ENCODE data around the gene MAD1L1. TPM values are rescaled to one million over a fixed set of nuclear protein-coding genes. Genes with fewer than 3 reads are reported as not detected.

Gene MAD1L1
- total and polyA plus RNA-seq, 11 donors = 11.1 to 29.7 (median 20.9) TPM

DNA sequence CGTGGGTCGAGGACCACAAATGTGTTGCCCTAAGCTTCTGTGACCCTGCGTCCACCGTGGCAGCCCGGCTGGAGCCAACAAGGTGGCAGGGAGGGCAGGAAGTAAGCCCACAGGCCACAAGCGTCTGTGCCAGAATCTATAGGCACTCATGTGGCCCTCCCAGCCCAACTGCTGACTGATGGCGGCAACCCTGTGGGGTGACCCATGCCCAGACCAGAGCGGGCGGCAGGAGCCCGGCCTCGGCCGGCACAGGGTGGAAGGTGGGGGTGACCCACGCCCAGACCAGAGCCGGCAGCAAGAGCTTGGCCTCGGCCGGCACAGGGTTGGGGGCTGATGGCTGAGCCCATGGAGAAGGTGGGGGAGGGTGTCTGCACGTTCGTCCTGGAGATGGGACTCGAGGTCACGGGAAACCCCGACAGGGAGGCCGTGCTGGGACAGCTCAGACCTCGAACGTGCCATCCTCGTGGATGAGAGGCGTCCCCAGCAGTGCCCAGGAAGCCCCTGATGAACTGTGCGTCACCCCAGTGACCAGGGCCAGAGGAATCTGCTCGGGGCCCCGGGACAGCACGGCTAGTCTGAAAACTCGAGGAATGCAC, 381.7 kb downstream of the MAD1L1 start:
- no peaks in the 10 kb centered on the region for H3K27me3 ChIP-seq
- no peak overlapping the region for H3K4me3 ChIP-seq
- peak in 3 of 5 donors; percentile 19 to 60 (median 19) for DNase-seq
- no peaks in the 10 kb centered on the region for H3K4me1 ChIP-seq
- 90 to 93% (median 91%) methylated on average over 30 to 31 of the region's 31 CpGs for WGBS, 4 donors
- H3K36me3 ChIP-seq = no peaks in the 10 kb centered on the region
- intact Hi-C loops (cut with DNase I) = no loop called here
- no peaks in the 10 kb centered on the region for H3K9me3 ChIP-seq
- no peak for ATAC-seq
- TF ChIP-seq, protein P1, sequence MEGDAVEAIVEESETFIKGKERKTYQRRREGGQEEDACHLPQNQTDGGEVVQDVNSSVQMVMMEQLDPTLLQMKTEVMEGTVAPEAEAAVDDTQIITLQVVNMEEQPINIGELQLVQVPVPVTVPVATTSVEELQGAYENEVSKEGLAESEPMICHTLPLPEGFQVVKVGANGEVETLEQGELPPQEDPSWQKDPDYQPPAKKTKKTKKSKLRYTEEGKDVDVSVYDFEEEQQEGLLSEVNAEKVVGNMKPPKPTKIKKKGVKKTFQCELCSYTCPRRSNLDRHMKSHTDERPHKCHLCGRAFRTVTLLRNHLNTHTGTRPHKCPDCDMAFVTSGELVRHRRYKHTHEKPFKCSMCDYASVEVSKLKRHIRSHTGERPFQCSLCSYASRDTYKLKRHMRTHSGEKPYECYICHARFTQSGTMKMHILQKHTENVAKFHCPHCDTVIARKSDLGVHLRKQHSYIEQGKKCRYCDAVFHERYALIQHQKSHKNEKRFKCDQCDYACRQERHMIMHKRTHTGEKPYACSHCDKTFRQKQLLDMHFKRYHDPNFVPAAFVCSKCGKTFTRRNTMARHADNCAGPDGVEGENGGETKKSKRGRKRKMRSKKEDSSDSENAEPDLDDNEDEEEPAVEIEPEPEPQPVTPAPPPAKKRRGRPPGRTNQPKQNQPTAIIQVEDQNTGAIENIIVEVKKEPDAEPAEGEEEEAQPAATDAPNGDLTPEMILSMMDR (IDR thresholded peaks at IDR 0.05) = no peak
- TF ChIP-seq POLR2A (IDR thresholded peaks at IDR 0.05) = no peak
- no peak overlapping the region for H3K27ac ChIP-seq

DNA sequence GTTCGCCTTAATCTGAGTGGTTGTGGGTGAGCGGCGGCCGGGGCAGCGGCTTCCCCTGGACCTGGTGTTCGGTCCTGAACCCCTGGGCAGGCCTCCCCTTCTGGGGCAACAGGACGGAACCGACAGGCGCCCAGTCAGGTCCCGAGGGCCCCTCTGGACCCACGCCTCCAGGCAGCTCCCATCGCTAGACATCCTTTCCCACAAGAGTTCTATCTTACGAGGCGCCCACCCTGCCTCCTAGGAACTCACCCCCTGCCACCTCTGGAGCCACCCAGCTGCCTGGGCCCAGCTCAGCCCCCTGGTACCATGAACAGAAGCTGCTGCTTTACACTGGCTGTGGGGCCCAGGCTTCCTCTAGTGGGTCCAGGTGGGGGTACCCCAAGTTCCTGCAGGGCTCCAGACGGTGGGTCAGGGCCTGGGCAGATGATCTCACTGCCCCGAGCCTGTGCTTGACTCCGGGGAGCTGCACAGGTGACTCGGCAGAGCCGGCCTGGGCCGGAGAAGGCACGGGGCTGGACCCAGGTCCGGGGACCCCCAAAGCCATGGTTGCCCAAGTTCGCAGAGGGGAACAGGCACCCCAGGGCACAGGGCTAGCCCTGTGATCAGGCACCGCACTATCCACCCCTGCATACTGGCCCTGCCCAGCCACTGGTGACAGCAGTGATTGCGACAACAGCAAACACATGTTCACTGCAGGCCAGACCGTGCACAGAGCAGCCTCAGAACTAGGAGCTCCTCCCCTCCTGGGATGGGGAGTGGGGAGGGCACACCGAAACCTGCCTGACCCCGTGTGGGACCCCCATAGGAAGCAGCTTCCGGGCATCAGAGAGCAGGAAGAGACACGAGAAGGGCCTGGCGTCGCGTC, 382.4 kb downstream of the MAD1L1 start:
- Histone ChIP-seq H3K36me3 (no peaks in the 10 kb centered on the region), H3K4me1 (no peaks in the 10 kb centered on the region), H3K4me3 (no peak overlapping the region), H3K9me3 (no peaks in the 10 kb centered on the region), H3K27ac (no peak overlapping the region), H3K27me3 (no peaks in the 10 kb centered on the region)
- 90 to 95% (median 93%) methylated on average over 32 to 33 of the region's 33 CpGs for WGBS, 4 donors
- intact Hi-C loops (cut with DNase I) = no loop called here
- DNase-seq = peak in 3 of 5 donors; percentile 9 to 42 (median 22)
- TF ChIP-seq, protein P1 (IDR thresholded peaks at IDR 0.05) = no peak
- no peak for TF ChIP-seq POLR2A (IDR thresholded peaks at IDR 0.05)
- ATAC-seq = no peak

DNA sequence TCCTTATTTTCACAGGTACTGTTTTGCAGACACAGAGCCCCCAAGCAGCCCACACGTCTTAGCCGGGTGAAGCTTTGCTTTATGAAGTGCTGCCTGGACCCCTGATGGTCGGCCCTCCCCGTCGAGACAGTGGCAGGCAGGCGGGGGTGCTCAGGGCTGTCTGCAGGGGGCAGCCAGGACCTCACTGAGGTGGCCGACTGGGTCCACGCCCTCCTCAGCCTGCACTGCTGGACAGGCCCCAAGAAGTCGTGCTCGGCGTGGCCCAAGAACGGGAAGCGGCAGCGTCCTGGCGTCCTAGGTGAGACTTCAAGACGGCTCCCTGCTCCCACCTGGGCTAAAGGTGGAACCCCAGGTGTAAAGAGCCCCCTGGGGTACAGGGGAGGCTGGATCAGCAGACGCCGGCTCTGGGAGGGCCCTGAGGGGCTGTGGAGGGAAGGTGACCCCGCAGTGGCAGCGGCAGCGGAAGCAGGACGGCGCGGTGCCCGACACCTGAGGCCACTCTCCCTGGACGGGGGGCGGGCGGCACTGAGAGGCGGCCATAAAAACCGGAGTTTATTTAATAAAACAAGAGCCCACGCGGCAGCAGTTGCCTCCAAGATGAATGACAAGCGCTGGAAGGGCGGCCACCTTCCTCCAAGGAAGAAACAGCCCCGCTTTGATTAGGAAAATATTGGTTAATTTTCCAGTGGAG, 383.2 kb downstream of the MAD1L1 start:
- Histone ChIP-seq H3K9me3 (no peaks in the 10 kb centered on the region), H3K4me3 (no peak overlapping the region), H3K36me3 (no peaks in the 10 kb centered on the region), H3K27me3 (no peaks in the 10 kb centered on the region), H3K4me1 (no peaks in the 10 kb centered on the region), H3K27ac (no peak overlapping the region)
- TF ChIP-seq, protein P1 (IDR thresholded peaks at IDR 0.05) = no peak
- TF ChIP-seq POLR2A (IDR thresholded peaks at IDR 0.05) = no peak
- ATAC-seq (no peak), DNase-seq (peak in 3 of 5 donors; percentile 22 to 65 (median 24))
- intact Hi-C loops (cut with DNase I) = no loop called here
- 89 to 94% (median 92%) methylated on average over 24 to 35 of the region's 35 CpGs for WGBS, 4 donors

DNA sequence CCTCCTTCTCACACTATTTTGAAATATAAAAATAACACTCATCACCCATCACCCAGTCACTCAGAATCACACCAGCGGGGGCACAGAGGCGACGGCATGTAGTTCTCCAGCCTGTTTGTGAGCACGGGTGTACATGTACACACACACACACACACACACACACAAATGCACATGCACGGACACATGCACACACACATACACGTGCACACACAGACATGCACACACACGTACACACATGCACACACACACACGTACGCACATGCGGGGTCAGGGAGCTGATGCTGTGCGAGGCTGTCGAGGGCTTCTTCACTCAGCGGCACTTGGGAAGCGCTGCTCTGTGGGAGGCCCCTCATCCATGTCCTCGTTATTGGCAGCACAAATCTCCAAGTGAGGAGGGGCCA, 383.8 kb downstream of the MAD1L1 start:
- Histone ChIP-seq H3K4me3 (no peak overlapping the region), H3K27ac (no peak overlapping the region), H3K36me3 (no peaks in the 10 kb centered on the region), H3K9me3 (no peaks in the 10 kb centered on the region), H3K27me3 (no peaks in the 10 kb centered on the region), H3K4me1 (no peaks in the 10 kb centered on the region)
- DNase-seq (peak in 1 of 5 donors; percentile 18), ATAC-seq (no peak)
- no peak for TF ChIP-seq POLR2A (IDR thresholded peaks at IDR 0.05)
- TF ChIP-seq, protein P1 (IDR thresholded peaks at IDR 0.05) = no peak
- 94 to 95% (median 95%) methylated on average over 14 to 15 of the region's 15 CpGs for whole genome bisulfite sequencing, 4 donors
- intact Hi-C loops (cut with DNase I) = no loop called here
